Immature natural killer cell (primary cell): ENCODE measurements around the gene CDK14. TPM values are rescaled to one million over a fixed set of nuclear protein-coding genes. Genes with fewer than 3 reads are reported as not detected.

ENCODE experiments used
- DNase-seq, 3 donors: peaks; one replicate each; pipeline ENCODE4 v3.0.0; 2022; ENCODE audit warnings: mixed read lengths in 1 of 3
- H3K27ac Mint-ChIP-seq, 6 donors: one replicate each; pipeline ENCODE4 v1.8.0; 2020; ENCODE audit warnings: mixed read lengths in 6 of 6, mild to moderate bottlenecking in 5 of 6, inconsistent platforms in 4 of 6, moderate library complexity in 3 of 6
- H3K27me3 Mint-ChIP-seq, 3 donors: one replicate each; pipeline ENCODE4 v1.8.0; 2020 to 2021; ENCODE audit warnings: low read depth in 3 of 3, mild to moderate bottlenecking in 3 of 3, mixed read lengths in 3 of 3, moderate library complexity in 3 of 3, inconsistent platforms in 1 of 3
- H3K36me3 Mint-ChIP-seq, 3 donors: one replicate each; pipeline ENCODE4 v1.8.0; 2020; ENCODE audit warnings: mixed read lengths in 3 of 3, inconsistent platforms in 2 of 3, mild to moderate bottlenecking in 2 of 3
- H3K4me1 Mint-ChIP-seq, 2 donors: one replicate each; pipeline ENCODE4 v1.8.0; 2020; ENCODE audit warnings: inconsistent platforms in 2 of 2, mild to moderate bottlenecking in 2 of 2, mixed read lengths in 2 of 2, moderate library complexity in 1 of 2
- H3K4me3 Mint-ChIP-seq, 5 donors: one replicate each; pipeline ENCODE4 v1.8.0; 2020; ENCODE audit warnings: mild to moderate bottlenecking in 5 of 5, mixed read lengths in 5 of 5, inconsistent platforms in 3 of 5, moderate library complexity in 3 of 5
- H3K9me3 Mint-ChIP-seq, 6 donors: one replicate each; pipeline ENCODE4 v1.8.0; 2020; ENCODE audit warnings: mild to moderate bottlenecking in 6 of 6, mixed read lengths in 6 of 6, inconsistent platforms in 4 of 6, moderate library complexity in 3 of 6
- polyA plus RNA-seq, 3 donors: library from polyadenylated mRNA; unstranded; fragments of 300-500 nt; fragmentation: Illumina TruSeq; gene quantifications; one replicate each; pipeline ENCODE4 v1.2.3, GENCODE V29; 2021

Gene CDK14
- polyA plus RNA-seq, 3 donors from 2014 or later, result 0.22 TPM; not detected in 2

GRCh38 chr7:91137153-91137787 lies 541.1 kb downstream of the CDK14 start:
- no peak overlapping the region for H3K27ac Mint-ChIP-seq
- DNase-seq, result no peak
- H3K9me3 Mint-ChIP-seq, result peaks cover 0 to 26% (median 0%) of the 10 kb centered on the region in 6 donors
- no peaks in the 10 kb centered on the region for H3K4me1 Mint-ChIP-seq
- no peaks in the 10 kb centered on the region for H3K36me3 Mint-ChIP-seq
- peaks cover 0 to 4% (median 3%) of the 10 kb centered on the region in 3 donors for H3K27me3 Mint-ChIP-seq
- H3K4me3 Mint-ChIP-seq, result no peak overlapping the region

GRCh38 chr7:91137788-91138368 lies 541.8 kb downstream of the CDK14 start:
- Mint-ChIP-seq H3K4me1 (no peaks in the 10 kb centered on the region), H3K9me3 (peaks cover 0 to 26% (median 0%) of the 10 kb centered on the region in 6 donors), H3K27me3 (peaks cover 0 to 4% (median 3%) of the 10 kb centered on the region in 3 donors), H3K36me3 (no peaks in the 10 kb centered on the region), H3K4me3 (no peak overlapping the region), H3K27ac (no peak overlapping the region)
- DNase-seq, result no peak

GRCh38 chr7:91140286-91140685 lies 544.2 kb downstream of the CDK14 start:
- H3K27ac Mint-ChIP-seq, result no peak overlapping the region

GRCh38 chr7:91140982-91141381 lies 544.9 kb downstream of the CDK14 start:
- peaks cover 0 to 4% (median 2%) of the 10 kb centered on the region in 3 donors for H3K27me3 Mint-ChIP-seq
- no peaks in the 10 kb centered on the region for H3K4me1 Mint-ChIP-seq
- H3K4me3 Mint-ChIP-seq, result no peak overlapping the region
- no peak overlapping the region for H3K27ac Mint-ChIP-seq
- no peaks in the 10 kb centered on the region for H3K36me3 Mint-ChIP-seq
- peaks cover 0 to 20% (median 0%) of the 10 kb centered on the region in 6 donors for H3K9me3 Mint-ChIP-seq
- DNase-seq, result no peak

More at GRCh38 chr7:91140286-91140685, 544.2 kb downstream of the CDK14 start:
- no peaks in the 10 kb centered on the region for H3K4me1 Mint-ChIP-seq
- peaks cover 0 to 4% (median 3%) of the 10 kb centered on the region in 3 donors for H3K27me3 Mint-ChIP-seq
- DNase-seq, result no peak
- peaks cover 0 to 25% (median 0%) of the 10 kb centered on the region in 6 donors for H3K9me3 Mint-ChIP-seq
- no peaks in the 10 kb centered on the region for H3K36me3 Mint-ChIP-seq
- no peak overlapping the region for H3K4me3 Mint-ChIP-seq

- Mint-ChIP-seq H3K4me3 (no peak overlapping the region), H3K36me3 (no peaks in the 10 kb centered on the region), H3K27ac (no peak overlapping the region), H3K4me1 (no peaks in the 10 kb centered on the region), H3K9me3 (peaks cover 0 to 32% (median 0%) of the 10 kb centered on the region in 6 donors), H3K27me3 (peaks cover 0 to 4% (median 0%) of the 10 kb centered on the region in 3 donors)
- no peak for DNase-seq
Observed at GRCh38 chr7:91142743-91143142, 546.6 kb downstream of the CDK14 start.

GRCh38 chr7:91149341-91150246 lies 553.5 kb downstream of the CDK14 start:
- peaks cover 0 to 13% (median 2%) of the 10 kb centered on the region in 6 donors for H3K9me3 Mint-ChIP-seq
- no peaks in the 10 kb centered on the region for H3K4me1 Mint-ChIP-seq
- H3K36me3 Mint-ChIP-seq, result no peaks in the 10 kb centered on the region
- no peak for DNase-seq
- no peak overlapping the region for H3K4me3 Mint-ChIP-seq
- H3K27me3 Mint-ChIP-seq, result peaks cover 0 to 2% (median 0%) of the 10 kb centered on the region in 3 donors
- no peak overlapping the region for H3K27ac Mint-ChIP-seq

GRCh38 chr7:91151916-91152315 lies 555.8 kb downstream of the CDK14 start:
- Mint-ChIP-seq H3K4me1 (no peaks in the 10 kb centered on the region), H3K4me3 (no peak overlapping the region), H3K9me3 (peaks cover 0 to 9% (median 2%) of the 10 kb centered on the region in 6 donors), H3K27me3 (peaks cover 0 to 2% (median 0%) of the 10 kb centered on the region in 3 donors), H3K36me3 (no peaks in the 10 kb centered on the region), H3K27ac (no peak overlapping the region)
- DNase-seq, result no peak

GRCh38 chr7:91156316-91157185 lies 560.4 kb downstream of the CDK14 start:
- Mint-ChIP-seq H3K9me3 (peaks cover 0 to 5% (median 3%) of the 10 kb centered on the region in 6 donors), H3K27ac (no peak overlapping the region), H3K27me3 (peaks cover 0 to 2% (median 1%) of the 10 kb centered on the region in 3 donors), H3K36me3 (no peaks in the 10 kb centered on the region), H3K4me1 (no peaks in the 10 kb centered on the region), H3K4me3 (no peak overlapping the region)
- DNase-seq, result no peak

GRCh38 chr7:91157579-91158320 lies 561.6 kb downstream of the CDK14 start:
- H3K36me3 Mint-ChIP-seq, result no peaks in the 10 kb centered on the region
- H3K27me3 Mint-ChIP-seq, result peaks cover 0 to 2% (median 0%) of the 10 kb centered on the region in 3 donors
- no peak overlapping the region for H3K4me3 Mint-ChIP-seq

GRCh38 chr7:91162436-91162835 lies 566.3 kb downstream of the CDK14 start:
- no peaks in the 10 kb centered on the region for H3K36me3 Mint-ChIP-seq
- H3K4me3 Mint-ChIP-seq, result no peak overlapping the region
- DNase-seq, result no peak
- peaks cover 0 to 4% (median under 1%) of the 10 kb centered on the region in 6 donors for H3K9me3 Mint-ChIP-seq
- H3K27me3 Mint-ChIP-seq, result peaks cover 0 to 2% (median 0%) of the 10 kb centered on the region in 3 donors
- H3K4me1 Mint-ChIP-seq, result no peaks in the 10 kb centered on the region
- no peak overlapping the region for H3K27ac Mint-ChIP-seq

More at GRCh38 chr7:91157579-91158320, 561.6 kb downstream of the CDK14 start:
- DNase-seq, result no peak
- Mint-ChIP-seq H3K27ac (no peak overlapping the region), H3K9me3 (peaks cover 0 to 5% (median 3%) of the 10 kb centered on the region in 6 donors), H3K4me1 (no peaks in the 10 kb centered on the region)

GRCh38 chr7:91164506-91164905 lies 568.4 kb downstream of the CDK14 start:
- H3K27ac Mint-ChIP-seq, result no peak overlapping the region
- no peak overlapping the region for H3K4me3 Mint-ChIP-seq
- H3K4me1 Mint-ChIP-seq, result no peaks in the 10 kb centered on the region

GRCh38 chr7:91165006-91165845 lies 569.1 kb downstream of the CDK14 start:
- no peaks in the 10 kb centered on the region for H3K27me3 Mint-ChIP-seq
- DNase-seq, result no peak
- peaks cover 0 to 4% (median 0%) of the 10 kb centered on the region in 6 donors for H3K9me3 Mint-ChIP-seq
- H3K36me3 Mint-ChIP-seq, result no peaks in the 10 kb centered on the region
- H3K4me1 Mint-ChIP-seq, result no peaks in the 10 kb centered on the region
- H3K4me3 Mint-ChIP-seq, result no peak overlapping the region
- no peak overlapping the region for H3K27ac Mint-ChIP-seq

More at GRCh38 chr7:91164506-91164905, 568.4 kb downstream of the CDK14 start:
- H3K27me3 Mint-ChIP-seq, result no peaks in the 10 kb centered on the region
- H3K9me3 Mint-ChIP-seq, result peaks cover 0 to 4% (median 0%) of the 10 kb centered on the region in 6 donors
- no peak for DNase-seq
- H3K36me3 Mint-ChIP-seq, result no peaks in the 10 kb centered on the region
